Stimulated activated CD4-positive, alpha-beta T cell treated with anti-CD3 and anti-CD28 coated beads, Interleukin-15, amount 100 ng/mL, for 1 hour (primary cell): ENCODE measurements around the gene IL12RB2.
"Not testable (repeated sequence)": the region's sequence is repeated elsewhere in the genome, so short reads cannot be mapped to it uniquely, and the experiment has no call there.

ENCODE experiments used
- DNase-seq, 2 donors: peaks; one replicate each; pipeline ENCODE4 v3.0.0-alpha.2; 2020; ENCODE audit warnings: low read depth in 1 of 2, low spot score in 1 of 2

Gene IL12RB2

DNA sequence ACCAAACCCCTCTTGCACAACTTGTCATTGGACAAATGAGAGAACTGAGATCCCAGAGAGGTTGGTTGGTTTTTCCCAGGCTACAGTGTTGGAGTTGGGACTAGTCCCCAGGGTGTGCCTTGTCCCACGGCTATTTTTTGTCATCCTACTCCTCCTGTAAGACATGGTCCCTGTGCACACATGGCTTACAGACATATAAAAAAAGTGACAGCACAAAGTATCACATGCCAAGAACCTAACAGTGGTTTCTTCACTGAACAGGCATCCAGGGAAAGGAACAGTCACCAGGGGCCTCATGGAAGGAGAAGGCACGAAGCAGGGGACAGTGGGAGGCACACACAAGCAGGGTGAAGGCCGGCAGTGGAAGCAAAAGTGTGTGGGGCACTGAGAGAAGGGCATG lies 86.1 kb downstream of the IL12RB2 start:
- DNase-seq: no peak

DNA sequence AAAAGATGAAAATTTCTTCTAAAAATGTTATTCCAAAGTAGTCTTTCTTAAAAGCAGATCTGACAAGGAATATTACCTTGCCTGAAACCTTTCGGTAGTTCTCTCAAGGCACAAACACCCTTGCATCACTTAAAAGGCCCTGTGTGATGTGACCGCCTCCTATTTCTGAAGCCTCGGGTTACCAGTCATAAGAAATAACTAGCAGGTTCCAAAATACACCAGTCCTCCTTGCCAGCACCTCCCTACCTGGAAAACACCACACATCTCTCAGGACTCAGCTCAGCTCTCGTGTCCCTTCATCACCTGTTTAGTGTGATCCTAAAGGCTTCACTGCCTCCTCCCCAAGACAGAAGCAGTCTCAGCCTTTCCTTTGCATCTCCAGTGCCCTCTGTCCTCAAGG lies 86.9 kb downstream of the IL12RB2 start:
- no peak for DNase-seq

DNA sequence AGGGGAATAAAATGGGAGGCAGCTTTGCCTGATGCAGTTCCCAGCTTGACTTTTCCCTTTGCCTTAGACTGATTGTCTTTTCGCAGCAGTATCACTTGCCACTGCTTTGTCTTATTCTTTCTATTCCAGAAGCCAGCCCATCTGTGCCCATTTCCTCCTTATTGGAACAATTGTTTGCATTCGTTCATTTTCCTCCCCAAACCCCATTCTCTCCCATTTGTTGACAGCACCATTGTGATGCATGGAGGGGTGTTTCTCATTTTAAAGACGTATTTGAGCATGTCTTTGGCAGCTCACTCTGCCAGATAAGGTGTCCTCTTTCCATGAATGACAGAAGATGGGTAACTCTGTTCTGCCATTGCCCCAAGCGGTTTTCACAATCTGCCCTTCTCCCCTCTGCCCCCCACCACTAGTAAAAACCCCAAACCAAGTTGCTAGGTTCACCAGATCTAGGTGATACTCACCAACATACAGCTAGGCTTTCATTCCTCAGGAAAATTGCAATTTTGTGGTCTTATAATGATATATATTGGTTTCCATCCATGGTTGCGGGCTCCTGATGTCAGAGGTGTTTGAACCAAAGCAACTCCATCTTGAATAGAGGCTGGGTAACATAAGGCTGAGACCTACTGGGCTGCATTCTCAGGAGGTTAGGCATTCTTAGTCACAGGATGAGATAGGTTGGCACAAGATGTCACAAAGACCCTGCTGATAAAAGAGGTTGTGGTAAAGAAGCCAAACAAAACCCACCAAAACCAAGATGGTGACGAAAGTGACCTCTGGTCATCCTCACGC lies 91.7 kb downstream of the IL12RB2 start:
- no peak for DNase-seq

DNA sequence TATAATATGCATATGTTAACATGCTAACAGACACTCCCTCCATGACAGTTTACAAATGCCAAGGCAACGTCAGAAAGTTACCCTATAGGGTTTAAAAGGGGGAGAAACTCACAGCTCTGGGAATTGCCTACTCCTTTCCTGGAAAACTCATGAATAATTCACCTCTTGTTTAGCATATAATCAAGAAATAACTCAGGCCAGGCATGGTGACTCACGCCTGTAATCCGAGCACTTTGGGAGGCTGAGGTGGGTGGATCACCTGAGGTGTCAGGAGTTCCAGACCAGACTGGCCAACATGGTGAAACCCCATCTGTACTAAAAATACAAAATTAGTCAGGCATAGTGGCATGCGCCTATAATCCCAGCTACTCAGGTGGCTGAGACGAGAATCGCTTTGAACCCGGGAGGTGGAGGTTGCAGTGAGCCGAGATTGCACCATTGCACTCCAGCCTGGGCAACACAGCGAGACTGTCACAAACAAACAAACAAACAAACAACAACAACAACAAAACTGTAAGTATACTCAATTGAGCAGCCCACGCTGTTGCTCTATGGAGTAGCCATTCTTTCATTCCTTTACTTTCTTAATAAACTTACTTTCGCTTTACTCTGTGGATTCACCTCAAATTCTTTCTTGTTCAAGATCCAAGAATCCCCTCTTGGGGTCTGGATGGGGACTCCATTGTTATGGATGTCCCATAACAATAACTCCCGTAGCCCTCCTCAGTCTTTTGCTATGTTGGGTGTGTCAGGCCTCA lies 92.5 kb downstream of the IL12RB2 start:
- peak in 1 of 2 donors; percentile 22 for DNase-seq

DNA sequence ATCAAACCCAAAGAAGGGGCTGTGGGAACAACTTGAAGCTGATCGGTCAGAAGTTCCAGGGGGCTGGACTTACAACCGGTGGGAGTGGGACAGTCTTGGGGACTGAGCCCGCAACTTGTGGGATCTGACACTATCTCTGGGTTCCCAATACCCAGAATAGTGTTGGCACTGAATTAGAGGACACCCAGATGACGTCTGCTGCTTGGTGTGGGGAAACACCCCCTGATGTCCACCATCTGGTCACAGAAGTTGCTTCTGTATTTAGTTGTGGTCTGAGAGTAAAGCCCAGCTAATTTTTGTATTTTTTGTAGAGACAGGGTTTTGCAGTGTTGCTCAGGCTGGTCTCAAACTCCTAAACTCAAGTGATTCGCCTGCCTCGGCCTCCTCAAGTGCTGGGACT lies 93.8 kb downstream of the IL12RB2 start:
- DNase-seq: no peak

DNA sequence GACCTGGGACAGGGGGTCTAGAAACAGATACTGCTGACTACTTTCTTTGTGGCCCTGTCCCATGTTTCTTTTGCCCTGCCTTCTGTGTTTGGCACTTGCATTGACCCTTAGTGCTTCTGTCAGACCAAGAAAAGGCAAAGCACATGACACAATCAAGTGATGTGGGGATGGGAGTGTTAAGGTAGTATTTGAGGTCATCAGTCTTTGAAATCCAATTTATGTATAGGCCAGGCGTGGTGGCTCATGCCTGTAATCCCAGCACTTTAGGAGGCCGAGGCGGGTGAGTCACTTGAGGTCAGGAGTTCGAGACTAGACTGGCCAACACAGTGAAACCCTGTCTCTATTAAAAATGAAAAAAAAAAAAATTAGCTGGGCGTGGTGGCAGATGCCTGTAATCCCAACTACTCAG lies 96.5 kb downstream of the IL12RB2 start:
- no peak for DNase-seq

DNA sequence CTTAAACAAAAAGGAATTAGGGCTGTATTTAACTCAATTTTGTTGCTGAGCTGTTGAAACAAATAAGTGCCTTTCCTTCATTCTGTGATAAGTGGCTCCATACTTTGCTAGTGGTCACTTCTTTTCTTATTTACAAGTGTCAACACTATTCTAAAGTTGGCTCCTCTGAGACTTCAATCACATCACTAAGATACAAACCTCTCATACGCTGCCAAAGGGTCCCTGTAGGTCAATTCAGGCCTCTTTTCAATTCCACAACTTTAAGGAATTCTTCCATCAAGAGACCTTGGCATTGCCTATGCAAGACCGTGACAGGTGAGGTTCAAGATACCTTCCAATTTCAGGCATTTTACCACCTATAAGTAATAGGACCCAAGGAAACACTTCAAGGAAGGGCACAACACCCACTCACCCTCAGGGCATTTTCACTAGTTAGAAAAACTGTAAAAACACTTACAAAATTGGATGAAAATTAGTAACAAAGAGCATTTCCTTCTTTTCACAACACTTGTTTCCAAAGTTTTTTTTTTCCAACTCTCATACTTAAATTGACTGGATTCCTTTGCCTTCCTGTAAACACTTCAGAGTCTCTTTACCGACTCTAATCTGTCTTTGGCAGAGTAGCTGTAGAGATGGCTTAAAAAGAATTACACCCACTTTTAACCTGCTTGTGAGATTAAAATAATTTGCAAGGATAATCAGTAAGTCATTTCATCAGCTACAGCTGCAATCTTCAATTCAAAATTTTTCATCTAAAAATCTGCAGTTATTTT lies 98.0 kb downstream of the IL12RB2 start:
- no peak for DNase-seq

DNA sequence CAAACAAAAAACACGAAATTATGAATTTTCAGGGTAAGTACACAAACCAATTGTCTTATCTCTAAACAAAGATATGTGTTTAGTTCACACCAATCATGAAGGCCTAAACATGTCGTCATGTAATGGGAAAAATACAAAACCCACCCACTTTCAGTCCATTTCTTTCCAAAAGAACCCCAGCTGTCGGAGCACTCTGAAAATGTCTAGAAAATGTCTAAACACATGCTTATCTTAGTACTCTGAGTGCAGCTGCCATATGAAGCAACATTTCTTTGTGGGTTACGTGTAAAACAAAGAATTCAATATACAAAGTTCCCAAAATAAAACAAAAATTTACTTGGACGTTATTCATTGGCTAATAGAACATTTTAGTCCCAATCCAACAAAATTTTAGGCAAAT lies 99.8 kb downstream of the IL12RB2 start:
- DNase-seq: no peak

DNA sequence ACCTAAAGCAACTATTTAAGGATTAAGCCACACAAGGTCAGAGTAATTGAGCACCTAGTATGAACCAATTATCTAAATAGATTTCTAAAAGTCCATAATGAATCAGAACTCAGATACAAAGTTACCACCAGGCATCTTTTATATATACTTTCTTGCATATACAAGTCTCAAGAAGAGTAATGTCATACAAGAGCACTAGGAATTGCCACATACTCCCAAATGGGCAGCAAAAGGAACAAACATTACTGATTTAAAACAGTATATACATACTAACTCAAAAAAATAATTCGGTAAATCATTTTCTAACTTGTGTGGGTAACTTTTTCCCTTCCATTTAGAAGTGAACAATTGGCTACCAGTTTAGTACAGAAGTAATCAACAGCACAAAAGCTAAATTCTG lies 100.5 kb downstream of the IL12RB2 start:
- no peak for DNase-seq

DNA sequence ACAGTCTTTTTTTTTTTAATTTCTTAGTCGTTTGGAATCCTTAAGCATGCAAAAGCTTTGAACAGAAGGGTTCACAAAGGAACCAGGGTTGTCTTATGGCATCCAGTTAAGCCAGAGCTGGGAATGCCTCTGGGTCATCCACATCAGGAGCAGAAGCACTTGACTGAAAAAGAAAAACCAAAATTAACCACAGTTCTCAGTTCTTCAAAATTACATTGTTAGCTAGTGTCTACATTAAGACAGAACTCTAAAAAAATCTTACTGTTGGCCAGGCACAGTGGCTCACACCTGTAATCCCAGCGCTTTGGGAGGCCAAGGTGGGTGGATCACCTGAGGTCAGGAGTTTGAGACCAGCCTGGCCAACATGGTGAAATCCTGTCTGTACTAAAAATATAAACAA lies 105.4 kb downstream of the IL12RB2 start:
- not testable (repeated sequence) for DNase-seq

DNA sequence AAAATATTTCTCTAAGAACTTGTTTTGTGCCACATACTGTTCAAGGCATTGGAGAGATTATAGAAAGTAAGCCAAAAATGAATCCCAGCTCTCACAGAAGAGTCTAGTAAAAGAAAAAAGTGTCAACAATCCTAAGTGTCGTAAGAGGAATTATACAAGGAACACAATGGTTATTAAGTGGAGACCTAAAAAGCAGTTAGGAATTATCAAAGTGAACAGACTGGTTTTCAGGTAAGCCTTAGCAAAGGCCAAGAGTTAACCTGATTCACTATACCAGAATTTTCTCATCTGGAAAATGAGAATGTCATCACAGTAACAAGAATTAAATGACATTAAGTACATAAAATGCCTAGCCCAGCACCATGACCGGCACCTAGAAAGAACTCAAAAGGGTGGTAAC lies 106.9 kb downstream of the IL12RB2 start:
- DNase-seq: no peak

DNA sequence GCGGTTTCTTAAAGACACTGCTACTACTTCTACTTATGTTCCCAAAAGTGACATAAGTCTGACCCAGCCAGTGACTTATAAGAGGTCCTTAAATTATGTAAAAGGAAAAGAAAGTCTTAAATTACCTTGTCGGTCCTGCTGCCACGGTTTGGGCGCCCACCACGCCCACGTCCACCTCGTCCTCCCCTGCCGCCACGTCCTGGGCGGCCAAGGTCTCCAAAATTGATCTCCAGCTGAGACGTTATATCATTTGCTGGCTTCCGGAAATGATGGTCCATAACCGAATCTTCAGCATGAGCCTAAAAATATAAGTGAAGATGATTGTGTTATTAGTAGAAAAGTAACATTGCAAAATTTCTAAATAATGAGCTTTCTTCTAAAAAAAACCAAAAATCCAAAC lies 107.4 kb downstream of the IL12RB2 start:
- DNase-seq: no peak

DNA sequence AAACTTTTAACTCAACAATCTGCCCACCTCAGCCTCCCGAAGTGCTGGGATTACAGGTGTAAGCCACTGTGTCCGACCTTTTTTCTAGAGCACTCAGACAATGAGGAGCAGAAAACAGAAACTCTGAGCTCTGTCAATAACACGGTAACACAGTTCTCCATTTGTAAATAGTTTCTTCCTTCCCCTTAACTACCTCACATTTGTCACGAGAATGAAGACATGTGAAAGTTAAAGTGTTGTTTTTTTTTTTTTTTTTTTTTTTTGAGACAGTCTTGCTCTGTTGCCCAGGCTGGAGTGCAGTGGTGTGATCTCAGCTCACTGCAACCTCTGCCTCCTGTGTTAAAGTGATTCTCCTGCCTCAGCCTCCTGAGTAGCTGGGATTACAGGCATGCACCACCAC lies 110.1 kb downstream of the IL12RB2 start:
- DNase-seq: not testable (repeated sequence)

DNA sequence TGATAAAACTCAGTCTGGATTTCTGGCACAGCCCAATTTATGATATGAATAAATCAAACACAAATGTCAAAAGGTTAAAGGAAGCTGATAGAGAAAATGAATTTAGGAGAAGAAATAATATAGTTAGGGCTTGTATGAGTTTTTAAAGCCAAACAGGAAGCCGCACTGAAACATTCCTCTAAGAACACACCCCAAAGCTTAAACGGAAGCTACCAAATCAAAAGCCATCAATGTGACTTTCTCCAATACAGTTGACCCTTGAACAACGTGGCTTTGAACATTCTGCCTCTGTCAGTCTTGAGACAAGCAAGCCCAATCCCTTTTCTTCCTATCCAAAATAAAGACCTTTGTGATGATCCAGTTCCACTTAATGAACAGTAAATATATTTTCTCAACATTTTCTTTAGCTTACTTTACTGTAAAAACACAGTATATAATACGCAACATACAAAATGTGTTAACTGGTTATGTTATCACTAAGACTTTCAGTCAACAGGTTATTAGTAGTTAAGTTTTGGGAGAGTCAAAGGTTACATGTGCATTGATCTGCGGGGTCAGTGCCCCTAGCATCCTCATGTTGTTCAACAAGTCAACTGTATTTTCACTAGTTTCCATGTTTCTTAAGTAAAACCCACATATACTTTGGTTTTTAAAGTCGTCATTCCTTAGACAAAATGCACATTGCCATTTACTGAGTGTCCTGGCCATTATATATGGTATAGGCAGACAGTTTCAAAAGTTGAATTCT lies 111.3 kb downstream of the IL12RB2 start:
- DNase-seq: no peak

DNA sequence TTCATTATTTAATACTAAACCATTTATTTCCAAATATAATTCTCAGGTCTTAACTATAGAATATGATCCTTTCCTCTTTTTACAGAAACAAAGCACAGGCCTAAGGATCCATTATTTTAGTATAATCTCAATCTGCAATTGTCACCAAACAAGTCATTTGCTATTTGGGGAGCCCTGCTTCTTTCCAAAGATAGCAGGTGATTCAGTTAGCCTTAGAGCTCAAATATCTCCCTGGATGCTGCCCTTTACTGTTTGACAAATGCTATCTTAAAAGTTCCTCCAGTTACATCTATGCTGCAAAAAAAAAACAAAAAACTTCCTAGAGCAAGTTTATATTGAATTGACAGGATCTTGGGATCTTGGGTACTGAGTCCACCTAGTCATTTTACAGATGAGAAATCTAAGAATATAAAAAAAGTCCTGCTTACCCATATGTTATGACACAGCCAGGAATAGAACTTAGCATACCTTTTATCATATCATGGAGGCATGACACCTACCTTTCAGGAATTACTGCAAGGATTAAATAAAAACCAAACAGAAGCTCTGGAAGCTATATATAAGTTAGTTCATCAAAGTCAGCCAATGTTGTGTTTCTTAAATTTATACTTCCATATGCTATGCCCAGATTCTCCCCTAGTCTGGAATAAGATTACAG lies 113.3 kb downstream of the IL12RB2 start:
- no peak for DNase-seq

DNA sequence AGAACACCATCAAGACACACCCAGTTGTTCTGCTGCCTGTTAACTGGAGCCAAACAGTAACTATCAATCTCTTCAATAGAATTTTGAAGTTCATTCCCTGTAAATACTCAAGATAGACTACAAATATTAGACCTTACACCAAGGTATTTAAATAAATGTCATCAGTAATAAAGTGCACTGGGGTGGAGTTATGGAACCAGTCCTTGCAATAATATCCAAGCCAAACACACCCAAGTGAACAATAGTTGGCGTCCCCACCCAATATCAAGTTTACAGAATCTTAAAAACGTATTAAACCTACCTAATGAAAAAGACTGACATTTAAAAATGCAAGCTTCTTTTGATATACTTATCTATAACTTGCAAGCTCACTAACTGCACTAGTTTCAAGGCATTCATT lies 119.8 kb downstream of the IL12RB2 start:
- no peak for DNase-seq

DNA sequence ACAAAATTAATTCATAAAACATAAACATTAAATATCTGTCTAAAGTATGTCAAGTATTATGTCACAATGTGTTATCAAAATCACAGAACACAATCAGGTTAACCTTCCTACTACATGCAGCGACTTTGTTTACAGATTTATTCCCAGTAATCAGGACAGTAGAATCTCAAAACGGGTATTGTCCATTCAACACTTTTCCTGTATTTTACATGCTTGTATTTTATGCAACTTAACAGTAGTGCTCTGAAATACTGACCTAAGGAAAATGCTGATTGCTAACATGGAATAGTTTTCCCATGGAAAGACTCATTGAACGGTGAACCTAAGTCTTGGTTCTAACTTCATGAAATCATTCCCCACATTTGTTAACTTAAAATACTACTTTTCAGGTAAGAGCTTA lies 120.3 kb downstream of the IL12RB2 start:
- DNase-seq: no peak

DNA sequence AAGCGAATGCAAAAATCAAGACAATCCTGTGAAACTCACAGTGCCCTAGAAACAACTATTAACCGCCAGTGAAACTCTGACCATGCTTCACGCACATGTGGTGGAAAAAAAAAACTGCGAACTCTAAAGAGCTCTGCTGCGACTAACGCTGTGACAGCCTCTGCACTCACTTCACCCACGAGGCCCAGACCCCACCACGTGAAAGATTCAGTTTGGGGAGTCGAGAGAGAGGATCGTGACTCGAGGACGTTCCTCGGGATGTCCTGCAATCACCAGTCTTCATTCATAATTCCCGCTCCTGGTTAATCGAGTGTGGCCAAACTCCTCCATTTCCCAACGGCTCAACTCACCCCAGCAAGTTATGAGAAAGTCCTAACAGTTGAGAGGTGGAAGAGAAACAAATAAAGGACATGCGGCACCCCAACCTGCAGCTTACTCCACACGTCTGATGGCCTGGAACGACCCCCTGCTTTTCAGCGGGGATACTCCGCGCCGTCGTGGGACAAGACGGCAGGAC lies 121.4 kb downstream of the IL12RB2 start:
- DNase-seq: peak in 1 of 2 donors; percentile 27

DNA sequence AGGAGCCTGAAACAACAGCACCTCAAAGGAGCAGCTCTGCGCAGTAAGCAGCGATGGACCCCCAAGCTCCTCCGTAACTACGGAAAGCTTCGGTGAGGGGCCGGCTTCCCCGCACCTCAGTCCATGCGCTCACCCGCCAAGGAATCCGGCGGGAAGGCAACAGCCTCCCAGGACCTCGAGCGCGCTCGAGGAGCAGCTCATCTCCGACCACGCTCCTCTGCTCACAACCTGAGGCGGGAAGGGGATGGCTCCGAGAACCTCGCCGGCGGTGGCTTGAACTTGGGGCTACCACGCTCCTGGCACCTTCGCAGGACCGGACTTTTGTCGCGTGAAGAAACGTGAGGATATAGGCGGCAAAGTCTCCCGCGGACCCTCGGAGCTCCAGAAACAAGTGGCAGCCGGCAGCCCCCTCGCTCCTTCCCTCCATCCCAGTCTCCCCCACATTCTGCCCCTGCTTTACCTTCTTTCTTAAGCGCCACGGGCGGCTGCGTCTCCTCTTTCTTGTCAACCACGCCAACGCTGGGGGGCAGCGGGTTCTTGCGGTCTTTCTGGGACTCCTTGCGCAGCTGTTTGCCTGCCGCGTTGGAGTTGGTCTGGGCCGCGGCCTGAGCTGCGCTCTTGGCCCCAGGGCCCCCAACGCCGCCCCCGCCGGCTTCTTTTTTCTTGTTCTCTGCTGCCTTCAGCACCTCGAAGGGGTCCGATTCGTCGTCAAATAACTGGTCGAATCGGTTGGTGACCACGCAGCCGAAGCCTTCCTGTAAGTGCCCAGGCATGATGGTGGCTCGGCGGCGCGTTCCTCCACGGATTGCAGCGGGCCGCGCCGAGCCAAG lies 122.1 kb downstream of the IL12RB2 start:
- DNase-seq: peak; percentile 10 to 30
